Measurements from ENCODE around the gene PPP1R3C.

PPP1R3C gene

GRCh38 chr10:91593834-91594233, 39.0 kb downstream of the PPP1R3C start:
- no peak overlapping the region for H3K4me2 ChIP-seq (ENCODE audit: low read length)
- H3K27ac ChIP-seq (ENCODE audit: low read depth, low read length): no peak overlapping the region
- no peaks in the 10 kb centered on the region for H3K79me1 ChIP-seq (ENCODE audit: low read length)
- no peak overlapping the region for H3K4me3 ChIP-seq (ENCODE audit: low read length)
- no peaks in the 10 kb centered on the region for H3K4me1 ChIP-seq (ENCODE audit: control insufficient read depth, low read depth, low read length)
- no peak overlapping the region for H3K23ac ChIP-seq (ENCODE audit: low read length)
- H2BK5ac ChIP-seq (ENCODE audit: low read length): no peak overlapping the region
- no peak overlapping the region for H3K18ac ChIP-seq (ENCODE audit: low read length)
- H3K79me2 ChIP-seq (ENCODE audit: control insufficient read depth, insufficient read depth, low read length): no peaks in the 10 kb centered on the region
- no peak overlapping the region for H3K4ac ChIP-seq (ENCODE audit: low read depth, low read length)
- H3K9ac ChIP-seq (ENCODE audit: low read length): no peak overlapping the region
- H4K5ac ChIP-seq (ENCODE audit: low read length): no peak overlapping the region
- DNase-seq: no peak
- no peaks in the 10 kb centered on the region for H3K36me3 ChIP-seq (ENCODE audit: control insufficient read depth, insufficient read depth, low read length)
- H2BK15ac ChIP-seq (replicated peaks; ENCODE audit: low read depth): no peak overlapping the region
- H4K8ac ChIP-seq (ENCODE audit: low read depth, low read length): no peak overlapping the region
- H2AK5ac ChIP-seq (ENCODE audit: low read length): no peak overlapping the region
- no peak overlapping the region for H2BK120ac ChIP-seq (ENCODE audit: low read depth, low read length)
- no peak overlapping the region for H3K56ac ChIP-seq (ENCODE audit: low read length)
- WGBS (ENCODE audit: extremely low coverage, insufficient coverage, low lambda C conversion rate): no CpG with 5 or more reads among the region's 2 CpGs
- H3K27me3 ChIP-seq (ENCODE audit: insufficient read depth, low read length, poor library complexity): no peaks in the 10 kb centered on the region

- H3K4ac ChIP-seq (ENCODE audit: low read depth, low read length): no peak overlapping the region
- DNase-seq: no peak
- H3K56ac ChIP-seq (ENCODE audit: low read length): no peak overlapping the region
- no peaks in the 10 kb centered on the region for H3K79me1 ChIP-seq (ENCODE audit: low read length)
- H3K9ac ChIP-seq (ENCODE audit: low read length): no peak overlapping the region
- no peak overlapping the region for H2BK15ac ChIP-seq (replicated peaks; ENCODE audit: low read depth)
- no peaks in the 10 kb centered on the region for H3K4me1 ChIP-seq (ENCODE audit: control insufficient read depth, low read depth, low read length)
- H3K4me2 ChIP-seq (ENCODE audit: low read length): no peak overlapping the region
- H3K18ac ChIP-seq (ENCODE audit: low read length): no peak overlapping the region
- no peak overlapping the region for H4K5ac ChIP-seq (ENCODE audit: low read length)
- no peak overlapping the region for H2BK5ac ChIP-seq (ENCODE audit: low read length)
- H3K23ac ChIP-seq (ENCODE audit: low read length): no peak overlapping the region
- H3K79me2 ChIP-seq (ENCODE audit: control insufficient read depth, insufficient read depth, low read length): no peaks in the 10 kb centered on the region
- no peaks in the 10 kb centered on the region for H3K27me3 ChIP-seq (ENCODE audit: insufficient read depth, low read length, poor library complexity)
- H3K4me3 ChIP-seq (ENCODE audit: low read length): no peak overlapping the region
- no peak overlapping the region for H4K8ac ChIP-seq (ENCODE audit: low read depth, low read length)
- no peak overlapping the region for H3K27ac ChIP-seq (ENCODE audit: low read depth, low read length)
- WGBS (ENCODE audit: extremely low coverage, insufficient coverage, low lambda C conversion rate): no CpG with 5 or more reads among the region's 8 CpGs
- no peak overlapping the region for H2BK120ac ChIP-seq (ENCODE audit: low read depth, low read length)
- H3K36me3 ChIP-seq (ENCODE audit: control insufficient read depth, insufficient read depth, low read length): no peaks in the 10 kb centered on the region
- H2AK5ac ChIP-seq (ENCODE audit: low read length): no peak overlapping the region
These were observed 39.5 kb downstream of the PPP1R3C start for GRCh38 chr10:91593366-91593765.

GRCh38 chr10:91592266-91592975, 40.5 kb downstream of the PPP1R3C start:
- WGBS (ENCODE audit: extremely low coverage, insufficient coverage, low lambda C conversion rate): no CpG with 5 or more reads among the region's 8 CpGs
- Histone ChIP-seq H3K36me3 (ENCODE audit: control insufficient read depth, insufficient read depth, low read length) (no peaks in the 10 kb centered on the region), H3K4me3 (ENCODE audit: low read length) (no peak overlapping the region), H4K8ac (ENCODE audit: low read depth, low read length) (no peak overlapping the region), H3K4me2 (ENCODE audit: low read length) (no peak overlapping the region), H3K23ac (ENCODE audit: low read length) (no peak overlapping the region), H2BK120ac (ENCODE audit: low read depth, low read length) (no peak overlapping the region), H2BK5ac (ENCODE audit: low read length) (no peak overlapping the region), H3K27me3 (ENCODE audit: insufficient read depth, low read length, poor library complexity) (no peaks in the 10 kb centered on the region), H3K9ac (ENCODE audit: low read length) (no peak overlapping the region), H3K79me2 (ENCODE audit: control insufficient read depth, insufficient read depth, low read length) (no peaks in the 10 kb centered on the region), H3K27ac (ENCODE audit: low read depth, low read length) (no peak overlapping the region), H3K79me1 (ENCODE audit: low read length) (no peaks in the 10 kb centered on the region), H4K5ac (ENCODE audit: low read length) (no peak overlapping the region), H3K4ac (ENCODE audit: low read depth, low read length) (no peak overlapping the region), H3K4me1 (ENCODE audit: control insufficient read depth, low read depth, low read length) (no peaks in the 10 kb centered on the region), H3K56ac (ENCODE audit: low read length) (no peak overlapping the region), H2BK15ac (replicated peaks; ENCODE audit: low read depth) (no peak overlapping the region), H3K18ac (ENCODE audit: low read length) (no peak overlapping the region), H2AK5ac (ENCODE audit: low read length) (no peak overlapping the region)
- DNase-seq: no peak

GRCh38 chr10:91591797-91592174, 41.1 kb downstream of the PPP1R3C start:
- H3K56ac ChIP-seq (ENCODE audit: low read length): no peak overlapping the region
- H3K4ac ChIP-seq (ENCODE audit: low read depth, low read length): no peak overlapping the region
- H3K4me2 ChIP-seq (ENCODE audit: low read length): no peak overlapping the region
- no peak overlapping the region for H3K27ac ChIP-seq (ENCODE audit: low read depth, low read length)
- no peaks in the 10 kb centered on the region for H3K36me3 ChIP-seq (ENCODE audit: control insufficient read depth, insufficient read depth, low read length)
- H2AK5ac ChIP-seq (ENCODE audit: low read length): no peak overlapping the region
- no peak overlapping the region for H4K5ac ChIP-seq (ENCODE audit: low read length)
- no peak overlapping the region for H3K4me3 ChIP-seq (ENCODE audit: low read length)
- no peak overlapping the region for H4K8ac ChIP-seq (ENCODE audit: low read depth, low read length)
- no peak overlapping the region for H2BK120ac ChIP-seq (ENCODE audit: low read depth, low read length)
- H3K79me1 ChIP-seq (ENCODE audit: low read length): no peaks in the 10 kb centered on the region
- no peaks in the 10 kb centered on the region for H3K27me3 ChIP-seq (ENCODE audit: insufficient read depth, low read length, poor library complexity)
- H3K4me1 ChIP-seq (ENCODE audit: control insufficient read depth, low read depth, low read length): no peaks in the 10 kb centered on the region
- H3K9ac ChIP-seq (ENCODE audit: low read length): no peak overlapping the region
- DNase-seq: no peak
- no peaks in the 10 kb centered on the region for H3K79me2 ChIP-seq (ENCODE audit: control insufficient read depth, insufficient read depth, low read length)
- H2BK15ac ChIP-seq (replicated peaks; ENCODE audit: low read depth): no peak overlapping the region
- no CpG with 5 or more reads among the region's 7 CpGs for WGBS (ENCODE audit: extremely low coverage, insufficient coverage, low lambda C conversion rate)
- H2BK5ac ChIP-seq (ENCODE audit: low read length): no peak overlapping the region
- no peak overlapping the region for H3K18ac ChIP-seq (ENCODE audit: low read length)
- H3K23ac ChIP-seq (ENCODE audit: low read length): no peak overlapping the region

GRCh38 chr10:91590904-91591796, 41.7 kb downstream of the PPP1R3C start:
- Histone ChIP-seq H3K36me3 (ENCODE audit: control insufficient read depth, insufficient read depth, low read length) (no peaks in the 10 kb centered on the region), H2AK5ac (ENCODE audit: low read length) (no peak overlapping the region), H3K27me3 (ENCODE audit: insufficient read depth, low read length, poor library complexity) (no peaks in the 10 kb centered on the region), H3K79me1 (ENCODE audit: low read length) (no peaks in the 10 kb centered on the region), H3K56ac (ENCODE audit: low read length) (no peak overlapping the region), H3K9ac (ENCODE audit: low read length) (no peak overlapping the region), H2BK15ac (replicated peaks; ENCODE audit: low read depth) (no peak overlapping the region), H4K8ac (ENCODE audit: low read depth, low read length) (no peak overlapping the region), H4K5ac (ENCODE audit: low read length) (no peak overlapping the region), H3K18ac (ENCODE audit: low read length) (no peak overlapping the region), H3K27ac (ENCODE audit: low read depth, low read length) (no peak overlapping the region), H3K4ac (ENCODE audit: low read depth, low read length) (no peak overlapping the region), H3K79me2 (ENCODE audit: control insufficient read depth, insufficient read depth, low read length) (no peaks in the 10 kb centered on the region), H2BK120ac (ENCODE audit: low read depth, low read length) (no peak overlapping the region), H2BK5ac (ENCODE audit: low read length) (no peak overlapping the region), H3K4me2 (ENCODE audit: low read length) (no peak overlapping the region), H3K23ac (ENCODE audit: low read length) (no peak overlapping the region), H3K4me3 (ENCODE audit: low read length) (no peak overlapping the region), H3K4me1 (ENCODE audit: control insufficient read depth, low read depth, low read length) (no peaks in the 10 kb centered on the region)
- no CpG with 5 or more reads among the region's 10 CpGs for WGBS (ENCODE audit: extremely low coverage, insufficient coverage, low lambda C conversion rate)
- DNase-seq: peak; percentile 35

Measured in mesendoderm (in vitro differentiated cells).